ENCODE results near the gene TNFRSF19.
"Not testable (repeated sequence)": the region's sequence is repeated elsewhere in the genome, so short reads cannot be mapped to it uniquely, and the experiment has no call there.

TNFRSF19 gene

GRCh38 chr13:23570099-23570920 lies at the start of gene TNFRSF19:
TNFRSF19 (plus strand) TSS chr13:23570412; CDS start chr13:23590184, 19,772 bp downstream.
- peak within 1 kb of the TSS; percentile 28 for H3K4me3 ChIP-seq
- no peak for TF ChIP-seq CTCF (IDR thresholded peaks at IDR 0.05)
- DNase-seq (ENCODE audit: low spot score): no peak
- no peak within 1 kb of the TSS for H3K27ac ChIP-seq

GRCh38 chr13:23529926-23530325 lies 40.3 kb upstream of the TNFRSF19 start:
- H3K4me3 ChIP-seq; H3K27ac ChIP-seq; DNase-seq (ENCODE audit: low spot score): not testable (repeated sequence)

- DNase-seq (ENCODE audit: low spot score): no peak
- TF ChIP-seq CTCF (IDR thresholded peaks at IDR 0.05): no peak
- H3K27ac ChIP-seq: no peak overlapping the region
- H3K4me3 ChIP-seq: no peak overlapping the region
Observed at GRCh38 chr13:23531446-23531845, 38.8 kb upstream of the TNFRSF19 start.

- TF ChIP-seq CTCF (IDR thresholded peaks at IDR 0.05): no peak
Observed at GRCh38 chr13:23534090-23534489, 36.1 kb upstream of the TNFRSF19 start.

GRCh38 chr13:23541221-23541824 lies 28.9 kb upstream of the TNFRSF19 start:
- H3K4me3 ChIP-seq: no peak overlapping the region
- no peak for TF ChIP-seq CTCF (IDR thresholded peaks at IDR 0.05)
- H3K27ac ChIP-seq: no peak overlapping the region
- DNase-seq (ENCODE audit: low spot score): no peak

More at GRCh38 chr13:23534090-23534489, 36.1 kb upstream of the TNFRSF19 start:
- Histone ChIP-seq H3K4me3 (no peak overlapping the region), H3K27ac (no peak overlapping the region)
- DNase-seq (ENCODE audit: low spot score): no peak

- DNase-seq (ENCODE audit: low spot score): no peak
- Histone ChIP-seq H3K4me3 (no peak overlapping the region), H3K27ac (no peak overlapping the region)
- TF ChIP-seq CTCF (IDR thresholded peaks at IDR 0.05): no peak
Observed at GRCh38 chr13:23544668-23545067, 25.5 kb upstream of the TNFRSF19 start.

- H3K4me3 ChIP-seq: peak overlapping the region; percentile 76
- no peak for TF ChIP-seq CTCF (IDR thresholded peaks at IDR 0.05)
- peak overlapping the region in 1 of 2 donors; percentile 81 for H3K27ac ChIP-seq
- DNase-seq (ENCODE audit: low spot score): no peak
Observed at GRCh38 chr13:23547000-23547590, 23.1 kb upstream of the TNFRSF19 start.
